ENCODE results near the gene CCNT1.

DNA sequence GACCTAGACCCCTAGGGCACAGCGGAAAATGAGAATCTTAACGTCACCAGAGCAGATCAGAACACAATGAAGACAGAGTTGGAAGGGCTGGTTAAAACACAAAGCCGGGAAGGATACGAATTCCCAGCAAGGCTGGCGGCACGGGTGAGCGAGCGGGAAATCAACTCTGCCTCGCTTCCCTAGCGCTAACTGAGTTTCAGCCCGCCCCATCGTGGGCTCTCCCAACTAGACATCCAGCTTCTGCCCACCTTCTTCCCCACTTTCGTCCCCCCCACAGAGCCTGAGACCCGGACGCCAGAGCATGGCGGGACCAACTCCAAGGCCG lies 377 bp downstream of the CCNT1 start:
- TF ChIP-seq, protein P1, sequence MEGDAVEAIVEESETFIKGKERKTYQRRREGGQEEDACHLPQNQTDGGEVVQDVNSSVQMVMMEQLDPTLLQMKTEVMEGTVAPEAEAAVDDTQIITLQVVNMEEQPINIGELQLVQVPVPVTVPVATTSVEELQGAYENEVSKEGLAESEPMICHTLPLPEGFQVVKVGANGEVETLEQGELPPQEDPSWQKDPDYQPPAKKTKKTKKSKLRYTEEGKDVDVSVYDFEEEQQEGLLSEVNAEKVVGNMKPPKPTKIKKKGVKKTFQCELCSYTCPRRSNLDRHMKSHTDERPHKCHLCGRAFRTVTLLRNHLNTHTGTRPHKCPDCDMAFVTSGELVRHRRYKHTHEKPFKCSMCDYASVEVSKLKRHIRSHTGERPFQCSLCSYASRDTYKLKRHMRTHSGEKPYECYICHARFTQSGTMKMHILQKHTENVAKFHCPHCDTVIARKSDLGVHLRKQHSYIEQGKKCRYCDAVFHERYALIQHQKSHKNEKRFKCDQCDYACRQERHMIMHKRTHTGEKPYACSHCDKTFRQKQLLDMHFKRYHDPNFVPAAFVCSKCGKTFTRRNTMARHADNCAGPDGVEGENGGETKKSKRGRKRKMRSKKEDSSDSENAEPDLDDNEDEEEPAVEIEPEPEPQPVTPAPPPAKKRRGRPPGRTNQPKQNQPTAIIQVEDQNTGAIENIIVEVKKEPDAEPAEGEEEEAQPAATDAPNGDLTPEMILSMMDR (conservative IDR thresholded peaks at IDR 0.05; ENCODE audit: low read length) = no peak
- TF ChIP-seq EZH2phosphoT487 (IDR thresholded peaks at IDR 0.05; ENCODE audit: borderline replicate concordance) = no peak

Data from Loucy (cell line).